HepG2 (cell line): ENCODE data around the gene CRY1. TPM values are rescaled to one million over a fixed set of nuclear protein-coding genes. Genes with fewer than 3 reads are reported as not detected.

Experiments
- ARNTL ChIP-seq: sonication (generic); formaldehyde crosslinking; IDR thresholded peaks from 2 replicates; pipeline ENCODE4 v1.4.0; 2020; ENCODE audit warnings: mild to moderate bottlenecking, missing genetic modification reagents
- BCL6 ChIP-seq: IDR thresholded peaks from 2 replicates; pipeline ENCODE4 v1.6.1; 2016; ENCODE audit warnings: missing genetic modification reagents, missing compliant biosample characterization
- CBX5 ChIP-seq: sonication (generic); formaldehyde crosslinking; IDR thresholded peaks from 2 replicates; pipeline ENCODE4 v1.4.0; 2020; ENCODE audit warnings: missing genetic modification reagents, borderline replicate concordance
- CEBPB ChIP-seq: IDR thresholded peaks from 2 replicates; pipeline ENCODE4 v1.6.1; 2011; ENCODE audit warnings: low read depth, low read length, improper control_type of control experiment, borderline replicate concordance
- CEBPZ ChIP-seq: IDR thresholded peaks from 2 replicates; pipeline ENCODE4 v1.6.1; 2012; ENCODE audit warnings: low read length, improper control_type of control experiment
- EP300 ChIP-seq, 3 experiments: sonication (generic) in 1 of 3; formaldehyde crosslinking in 1 of 3; IDR thresholded peaks; 2 replicates each; pipeline versions ENCODE4 v1.5.1 to v1.6.1; 2011 to 2020; ENCODE audit warnings: low read depth in 2 of 3, low read length in 2 of 3, borderline replicate concordance in 1 of 3, improper control_type of control experiment in 1 of 3, mild to moderate bottlenecking in 1 of 3, missing genetic modification reagents in 1 of 3, moderate library complexity in 1 of 3
- FOXM1 ChIP-seq: sonication (generic); formaldehyde crosslinking; IDR thresholded peaks from 2 replicates; pipeline ENCODE4 v1.5.0; 2020; ENCODE audit warnings: missing genetic modification reagents
- HMG20A ChIP-seq: IDR thresholded peaks from 2 replicates; pipeline ENCODE4 v1.6.1; 2016; ENCODE audit warnings: borderline replicate concordance
- KLF16 ChIP-seq, 2 experiments: sonication (generic) in 1 of 2; formaldehyde crosslinking in 1 of 2; IDR thresholded peaks; 2 replicates each; pipeline versions ENCODE4 v1.6.1 to v1.8.0; 2016 to 2023; ENCODE audit warnings: missing genetic modification reagents in 2 of 2, missing compliant biosample characterization in 1 of 2
- MAZ ChIP-seq, 2 experiments: sonication (generic) in 1 of 2; formaldehyde crosslinking in 1 of 2; IDR thresholded peaks; 2 replicates each; pipeline versions ENCODE4 v1.5.0 to v1.6.1; 2012 to 2020; ENCODE audit warnings: low read depth in 2 of 2, mild to moderate bottlenecking in 2 of 2, borderline replicate concordance in 1 of 2, improper control_type of control experiment in 1 of 2, low read length in 1 of 2, missing genetic modification reagents in 1 of 2, moderate library complexity in 1 of 2
- MIXL1 ChIP-seq: IDR thresholded peaks from 2 replicates; pipeline ENCODE4 v1.6.1; 2016
- NR2F1 ChIP-seq, 2 experiments: fragments of 450-650 bp in 1 of 2; formaldehyde crosslinking in 1 of 2; IDR thresholded peaks; 2 replicates each; pipeline versions ENCODE4 v1.5.0 to v1.6.1; 2016 to 2020; ENCODE audit warnings: mild to moderate bottlenecking in 1 of 2, missing compliant biosample characterization in 1 of 2, missing genetic modification reagents in 1 of 2, moderate library complexity in 1 of 2
- RAD21 ChIP-seq: fragments of 450-650 bp; formaldehyde crosslinking; IDR thresholded peaks from 2 replicates; pipeline ENCODE4 v1.5.0; 2020; ENCODE audit warnings: mild to moderate bottlenecking
- SALL1 ChIP-seq: sonication (generic); formaldehyde crosslinking; IDR thresholded peaks from 2 replicates; pipeline ENCODE4 v1.8.0; 2022; ENCODE audit warnings: mild to moderate bottlenecking, missing genetic modification reagents
- SP1 ChIP-seq, 2 experiments: fragments of 450-650 bp in 1 of 2; sonication (generic) in 1 of 2; formaldehyde crosslinking in 1 of 2; IDR thresholded peaks; 2 replicates each; pipeline versions ENCODE4 v1.4.0 to v1.6.1; 2016 to 2020; ENCODE audit warnings: missing genetic modification reagents in 1 of 2
- TFDP2 ChIP-seq: sonication (generic); formaldehyde crosslinking; IDR thresholded peaks from 2 replicates; pipeline ENCODE4 v1.4.0; 2020; ENCODE audit warnings: missing genetic modification reagents
- THAP11 ChIP-seq: IDR thresholded peaks from 2 replicates; pipeline ENCODE4 v1.6.1; 2016; ENCODE audit warnings: missing biosample characterization, missing genetic modification reagents
- ZNF574 ChIP-seq: sonication (generic); formaldehyde crosslinking; IDR thresholded peaks from 2 replicates; pipeline ENCODE4 v1.4.0; 2020; ENCODE audit warnings: missing genetic modification reagents
- ZNF576 ChIP-seq: sonication (generic); formaldehyde crosslinking; IDR thresholded peaks from 2 replicates; pipeline ENCODE4 v1.4.0; 2020; ENCODE audit warnings: mild to moderate bottlenecking, missing genetic modification reagents
- ZNF619 ChIP-seq: sonication (generic); formaldehyde crosslinking; IDR thresholded peaks from 2 replicates; pipeline ENCODE4 v1.4.0; 2020; ENCODE audit warnings: mild to moderate bottlenecking, missing genetic modification reagents
- polyA plus RNA-seq, 8 experiments: library from polyadenylated mRNA; depleted of rRNA in 3 of 8; stranded (reverse) in 7 of 8; unstranded in 1 of 8; fragments of >200 nt; fragmentation: Illumina TruSeq in 4 of 8; extraction: Trizol in 4 of 8; gene quantifications; 2 replicates each; pipeline versions ENCODE4 v1.2.1 to v1.2.3, GENCODE V29; 2011 to 2016; ENCODE audit warnings: low read depth in 4 of 8, missing spikeins in 1 of 8, mixed read lengths in 1 of 8; ENCODE audit not compliant: insufficient read depth in 1 of 8
- total RNA-seq, 5 experiments: library from RNA; depleted of rRNA; stranded (reverse); fragments of >200 nt; fragmentation: Illumina TruSeq; extraction: Trizol; gene quantifications; 2 replicates each; pipeline ENCODE4 v1.2.3, GENCODE V29; 2016; ENCODE audit warnings: low read depth in 1 of 5

Gene CRY1
- total and polyA plus RNA-seq, 2 of the 13 experiments (the other 11 are each of a cell fraction or from before 2014, with no cell fraction given) = 11.4 to 13.9 TPM

- TF ChIP-seq EP300 (IDR thresholded peaks at IDR 0.05; ENCODE audit: low read depth in 2 of 2, low read length in 2 of 2) = peak in 1 of 2 experiments; percentile 32; a peak in 1 of 4 replicates
- no peak for TF ChIP-seq EP300 (CRISPR knock-in tag; IDR thresholded peaks at IDR 0.05; ENCODE audit: borderline replicate concordance)
- TF ChIP-seq SP1 (IDR thresholded peaks at IDR 0.05) = no peak
- no peak for TF ChIP-seq SP1 (CRISPR knock-in tag; IDR thresholded peaks at IDR 0.05)
- TF ChIP-seq THAP11 (CRISPR knock-in tag) = peak; percentile 71
- TF ChIP-seq ARNTL (CRISPR knock-in tag) = no peak
- TF ChIP-seq CBX5 (CRISPR knock-in tag) = 0 out of 2 replicates have a peak, but pooled peaks have one; percentile 45
- TF ChIP-seq MAZ (IDR thresholded peaks at IDR 0.05; ENCODE audit: borderline replicate concordance, low read depth, low read length) = peak; percentile 55; the same call in 1 of the 2 replicates
- TF ChIP-seq MAZ (CRISPR knock-in tag; IDR thresholded peaks at IDR 0.05; ENCODE audit: low read depth) = no peak; the same call in 1 of the 2 replicates
- TF ChIP-seq NR2F1 (CRISPR knock-in tag; IDR thresholded peaks at IDR 0.05) = peak in 1 of 2 experiments; percentile 64; a peak in 2 of 4 replicates
- TF ChIP-seq MIXL1 = no peak
- TF ChIP-seq HMG20A (CRISPR knock-in tag) = no peak
- TF ChIP-seq TFDP2 = peak; percentile 36; the same call in 1 of the 2 replicates
- TF ChIP-seq ZNF619 (CRISPR knock-in tag) = no peak
- peak; percentile 35 for TF ChIP-seq SALL1 (CRISPR knock-in tag)
- peak; percentile 63 for TF ChIP-seq CEBPB
- peak; percentile 98 for TF ChIP-seq ZNF574 (CRISPR knock-in tag)
- no peak for TF ChIP-seq KLF16 (CRISPR knock-in tag; IDR thresholded peaks at IDR 0.05)
- 0 out of 2 replicates have a peak, but pooled peaks have one; percentile 26 for TF ChIP-seq RAD21
- no peak for TF ChIP-seq ZNF576 (CRISPR knock-in tag)
- no peak for TF ChIP-seq FOXM1 (CRISPR knock-in tag)
- TF ChIP-seq BCL6 (CRISPR knock-in tag) = no peak
- TF ChIP-seq CEBPZ = no peak
These were observed 41.2 kb upstream of the CRY1 start (continued) for GRCh38 chr12:107134558-107134957.
